Ishikawa (cell line): ENCODE data around the gene AIG1.

Experiments used
- CEBPB ChIP-seq: IDR thresholded peaks from 2 replicates; pipeline ENCODE4 v1.6.1; 2012
- CREB1 ChIP-seq: IDR thresholded peaks from 2 replicates; pipeline ENCODE4 v1.6.1; 2012; ENCODE audit warnings: low read depth
- EGR1 ChIP-seq: IDR thresholded peaks from 2 replicates; pipeline ENCODE4 v1.6.1; 2012
- EP300 ChIP-seq: IDR thresholded peaks from 2 replicates; pipeline ENCODE4 v1.6.1; 2012; ENCODE audit warnings: borderline replicate concordance
- FOXM1 ChIP-seq: IDR thresholded peaks from 2 replicates; pipeline ENCODE4 v1.6.1; 2012; ENCODE audit warnings: low read depth, borderline replicate concordance
- NFIC ChIP-seq: IDR thresholded peaks from 2 replicates; pipeline ENCODE4 v1.6.1; 2012
- RAD21 ChIP-seq: IDR thresholded peaks from 2 replicates; pipeline ENCODE4 v1.6.1; 2012; ENCODE audit warnings: low read depth
- TAF1 ChIP-seq: IDR thresholded peaks from 2 replicates; pipeline ENCODE4 v1.6.1; 2012; ENCODE audit warnings: low read depth, mild to moderate bottlenecking
- TCF12 ChIP-seq: IDR thresholded peaks from 2 replicates; pipeline ENCODE4 v1.6.1; 2012; ENCODE audit warnings: low read depth
- TEAD4 ChIP-seq: IDR thresholded peaks from 2 replicates; pipeline ENCODE4 v1.6.1; 2012
- YY1 ChIP-seq: IDR thresholded peaks from 2 replicates; pipeline ENCODE4 v1.6.1; 2012; ENCODE audit warnings: low read depth
- ZBTB7A ChIP-seq: IDR thresholded peaks from 2 replicates; pipeline ENCODE4 v1.6.1; 2012; ENCODE audit warnings: low read depth
- TF ChIP-seq, protein P1 (sequence below): IDR thresholded peaks from 2 replicates; pipeline ENCODE4 v1.6.1; 2012
- TF ChIP-seq, protein P2 (sequence below): IDR thresholded peaks from 2 replicates; pipeline ENCODE4 v1.6.1; 2012; ENCODE audit warnings: low read depth, mild to moderate bottlenecking
- TF ChIP-seq, protein P3 (sequence below): IDR thresholded peaks from 2 replicates; pipeline ENCODE4 v1.6.1; 2012

Gene AIG1

DNA sequence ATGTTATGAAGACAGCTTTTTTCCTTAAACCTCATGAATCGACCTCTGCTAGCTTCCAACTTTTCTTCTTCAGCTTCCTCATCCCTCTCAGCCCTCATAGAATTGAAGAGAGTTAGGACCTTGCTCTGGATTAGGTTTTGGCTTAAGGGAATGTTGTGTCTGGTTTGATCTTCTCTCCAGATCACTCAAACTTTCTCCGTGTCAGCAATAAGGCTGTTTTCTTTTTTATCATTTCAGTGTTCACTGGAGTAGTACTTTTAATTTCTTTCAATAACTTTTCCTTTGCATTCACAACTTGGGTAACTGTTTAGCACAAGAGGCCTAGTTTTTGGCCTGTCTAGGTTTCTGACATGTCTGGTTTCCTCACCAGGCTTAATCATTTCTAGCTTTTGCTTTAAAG, 32.6 kb downstream of the AIG1 start:
- TF ChIP-seq TAF1 (no peak), CEBPB (no peak), FOXM1 (no peak), NFIC (no peak), CREB1 (no peak), TCF12 (no peak), YY1 (no peak), ZBTB7A (no peak), TEAD4 (no peak), EP300 (no peak), RAD21 (no peak), EGR1 (no peak)
- TF ChIP-seq, protein P1, sequence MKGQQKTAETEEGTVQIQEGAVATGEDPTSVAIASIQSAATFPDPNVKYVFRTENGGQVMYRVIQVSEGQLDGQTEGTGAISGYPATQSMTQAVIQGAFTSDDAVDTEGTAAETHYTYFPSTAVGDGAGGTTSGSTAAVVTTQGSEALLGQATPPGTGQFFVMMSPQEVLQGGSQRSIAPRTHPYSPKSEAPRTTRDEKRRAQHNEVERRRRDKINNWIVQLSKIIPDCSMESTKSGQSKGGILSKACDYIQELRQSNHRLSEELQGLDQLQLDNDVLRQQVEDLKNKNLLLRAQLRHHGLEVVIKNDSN: no peak
- TF ChIP-seq, protein P2, sequence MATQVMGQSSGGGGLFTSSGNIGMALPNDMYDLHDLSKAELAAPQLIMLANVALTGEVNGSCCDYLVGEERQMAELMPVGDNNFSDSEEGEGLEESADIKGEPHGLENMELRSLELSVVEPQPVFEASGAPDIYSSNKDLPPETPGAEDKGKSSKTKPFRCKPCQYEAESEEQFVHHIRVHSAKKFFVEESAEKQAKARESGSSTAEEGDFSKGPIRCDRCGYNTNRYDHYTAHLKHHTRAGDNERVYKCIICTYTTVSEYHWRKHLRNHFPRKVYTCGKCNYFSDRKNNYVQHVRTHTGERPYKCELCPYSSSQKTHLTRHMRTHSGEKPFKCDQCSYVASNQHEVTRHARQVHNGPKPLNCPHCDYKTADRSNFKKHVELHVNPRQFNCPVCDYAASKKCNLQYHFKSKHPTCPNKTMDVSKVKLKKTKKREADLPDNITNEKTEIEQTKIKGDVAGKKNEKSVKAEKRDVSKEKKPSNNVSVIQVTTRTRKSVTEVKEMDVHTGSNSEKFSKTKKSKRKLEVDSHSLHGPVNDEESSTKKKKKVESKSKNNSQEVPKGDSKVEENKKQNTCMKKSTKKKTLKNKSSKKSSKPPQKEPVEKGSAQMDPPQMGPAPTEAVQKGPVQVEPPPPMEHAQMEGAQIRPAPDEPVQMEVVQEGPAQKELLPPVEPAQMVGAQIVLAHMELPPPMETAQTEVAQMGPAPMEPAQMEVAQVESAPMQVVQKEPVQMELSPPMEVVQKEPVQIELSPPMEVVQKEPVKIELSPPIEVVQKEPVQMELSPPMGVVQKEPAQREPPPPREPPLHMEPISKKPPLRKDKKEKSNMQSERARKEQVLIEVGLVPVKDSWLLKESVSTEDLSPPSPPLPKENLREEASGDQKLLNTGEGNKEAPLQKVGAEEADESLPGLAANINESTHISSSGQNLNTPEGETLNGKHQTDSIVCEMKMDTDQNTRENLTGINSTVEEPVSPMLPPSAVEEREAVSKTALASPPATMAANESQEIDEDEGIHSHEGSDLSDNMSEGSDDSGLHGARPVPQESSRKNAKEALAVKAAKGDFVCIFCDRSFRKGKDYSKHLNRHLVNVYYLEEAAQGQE: no peak
- TF ChIP-seq, protein P3, sequence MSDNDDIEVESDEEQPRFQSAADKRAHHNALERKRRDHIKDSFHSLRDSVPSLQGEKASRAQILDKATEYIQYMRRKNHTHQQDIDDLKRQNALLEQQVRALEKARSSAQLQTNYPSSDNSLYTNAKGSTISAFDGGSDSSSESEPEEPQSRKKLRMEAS: no peak

DNA sequence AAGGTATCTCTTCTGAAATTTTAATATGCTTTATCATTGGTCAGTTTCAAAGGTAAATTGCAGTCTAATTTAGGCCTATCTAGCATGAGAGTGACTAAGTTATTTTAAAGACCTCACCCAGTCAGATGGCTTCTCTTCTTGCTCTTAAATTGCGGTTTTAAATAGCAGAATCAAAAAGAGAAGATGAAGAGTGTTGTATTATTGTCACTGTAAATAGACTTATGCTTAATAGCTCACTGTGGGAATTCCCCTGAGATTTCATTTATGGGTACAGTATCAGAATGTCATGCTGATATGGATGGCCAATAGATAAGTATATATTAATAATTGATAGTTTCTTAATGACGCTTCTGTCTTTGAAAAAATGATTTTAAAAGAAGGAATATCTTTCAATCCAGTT, 35.7 kb downstream of the AIG1 start:
- TF ChIP-seq TEAD4 (no peak), CREB1 (no peak), EGR1 (no peak), RAD21 (no peak), TAF1 (no peak), FOXM1 (no peak), YY1 (no peak), EP300 (no peak)
- TF ChIP-seq, protein P2: no peak
- TF ChIP-seq, protein P1: no peak

DNA sequence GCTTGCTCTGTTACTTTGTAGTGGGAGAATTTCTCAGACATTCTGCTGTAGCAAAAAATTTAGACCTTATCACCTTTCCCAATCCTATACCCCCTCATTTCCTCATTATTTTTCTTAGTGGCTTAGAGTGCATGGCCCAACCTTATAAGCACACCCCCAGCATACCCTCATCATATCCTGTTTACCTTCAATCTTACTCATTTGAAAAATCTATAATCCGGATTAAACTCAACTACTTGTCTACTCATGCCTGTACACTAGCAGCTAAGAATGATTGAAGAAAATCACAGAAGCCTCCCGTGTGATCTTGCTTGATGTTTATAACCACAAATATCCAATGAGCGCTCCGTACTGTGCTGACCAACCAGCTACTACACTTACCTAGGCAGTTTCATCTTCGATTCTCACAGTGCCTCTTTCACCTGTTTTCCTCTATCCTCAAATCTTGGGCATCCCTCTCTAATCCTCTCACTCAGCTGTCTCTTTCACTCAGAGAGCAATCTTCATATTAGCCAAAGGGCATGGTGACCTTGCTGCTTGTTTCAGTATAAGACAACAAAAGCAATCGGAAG, 36.6 kb downstream of the AIG1 start:
- TF ChIP-seq, protein P3: no peak
- TF ChIP-seq ZBTB7A (no peak), EGR1 (no peak), TEAD4 (no peak), NFIC (no peak), EP300 (no peak), CEBPB (no peak), FOXM1 (no peak), YY1 (no peak), TAF1 (no peak), TCF12 (no peak), RAD21 (no peak), CREB1 (no peak)
- TF ChIP-seq, protein P1: no peak
- TF ChIP-seq, protein P2: no peak

DNA sequence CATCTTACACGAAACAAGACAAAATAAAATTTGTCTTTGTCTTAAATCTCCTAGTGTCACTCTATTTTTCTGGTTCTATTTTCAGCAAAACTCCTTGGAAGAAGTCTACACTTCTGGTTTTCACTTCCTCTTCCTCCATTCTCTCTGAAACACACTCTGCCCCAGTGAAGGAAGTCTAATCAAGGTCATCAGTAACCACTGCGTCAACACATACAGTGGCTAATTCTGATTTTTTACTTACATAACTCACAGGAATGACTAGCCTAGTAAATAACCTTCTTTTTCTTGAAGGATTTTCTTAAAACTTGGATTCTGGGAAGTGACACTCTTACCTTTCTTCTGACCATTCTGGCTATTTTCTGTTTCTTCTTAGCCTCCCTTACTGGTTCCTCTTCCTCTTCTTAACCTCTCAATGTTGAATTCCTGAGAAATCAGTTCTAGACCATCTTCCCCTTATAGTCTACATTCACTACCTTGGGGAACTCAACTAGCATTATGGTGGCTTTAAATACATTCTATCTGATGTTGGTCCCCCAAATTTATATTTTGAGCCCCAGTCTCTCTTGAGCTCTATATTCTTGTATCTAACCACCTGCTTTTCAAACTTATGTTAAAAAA, 37.5 kb downstream of the AIG1 start:
- TF ChIP-seq, protein P1: no peak
- TF ChIP-seq, protein P3: no peak
- no peak for TF ChIP-seq TCF12
- TF ChIP-seq CEBPB: no peak
- no peak for TF ChIP-seq TAF1
- no peak for TF ChIP-seq FOXM1
